OCI-LY3 (cell line): ENCODE measurements around the gene C19orf73.

Source experiments
- EZH2phosphoT487 ChIP-seq: fragments of 200-600 bp; shearing (Covaris generic); IDR thresholded peaks from 2 replicates; pipeline ENCODE4 v1.6.1; 2018; ENCODE audit warnings: antibody characterized with exemption, mixed run types, low read depth
- TF ChIP-seq, protein P1 (sequence below): fragments of 200-600, 300-600 bp; sonication (generic); IDR thresholded peaks from 2 replicates; pipeline ENCODE4 v1.5.1; 2014; ENCODE audit warnings: antibody characterized with exemption, low read length, low read depth

DNA sequence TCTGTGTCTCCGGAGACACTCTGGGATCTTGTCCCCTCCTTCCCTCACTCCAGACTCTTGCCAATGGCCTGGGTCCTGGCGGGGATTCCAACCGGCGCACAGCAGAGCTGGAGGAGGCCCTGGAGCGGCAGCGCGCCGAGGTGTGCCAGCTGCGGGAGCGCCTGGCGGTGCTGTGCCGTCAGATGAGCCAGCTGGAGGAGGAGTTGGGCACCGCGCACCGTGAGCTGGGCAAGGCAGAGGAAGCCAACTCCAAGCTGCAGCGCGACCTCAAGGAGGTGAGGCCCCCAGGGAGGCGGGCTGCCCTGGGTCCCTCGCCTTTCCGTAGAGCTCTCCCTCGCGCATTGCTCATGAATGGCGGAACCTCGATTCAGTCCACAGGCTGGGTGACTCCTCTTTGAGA lies 11.4 kb upstream of the C19orf73 start:
- TF ChIP-seq, protein P1, sequence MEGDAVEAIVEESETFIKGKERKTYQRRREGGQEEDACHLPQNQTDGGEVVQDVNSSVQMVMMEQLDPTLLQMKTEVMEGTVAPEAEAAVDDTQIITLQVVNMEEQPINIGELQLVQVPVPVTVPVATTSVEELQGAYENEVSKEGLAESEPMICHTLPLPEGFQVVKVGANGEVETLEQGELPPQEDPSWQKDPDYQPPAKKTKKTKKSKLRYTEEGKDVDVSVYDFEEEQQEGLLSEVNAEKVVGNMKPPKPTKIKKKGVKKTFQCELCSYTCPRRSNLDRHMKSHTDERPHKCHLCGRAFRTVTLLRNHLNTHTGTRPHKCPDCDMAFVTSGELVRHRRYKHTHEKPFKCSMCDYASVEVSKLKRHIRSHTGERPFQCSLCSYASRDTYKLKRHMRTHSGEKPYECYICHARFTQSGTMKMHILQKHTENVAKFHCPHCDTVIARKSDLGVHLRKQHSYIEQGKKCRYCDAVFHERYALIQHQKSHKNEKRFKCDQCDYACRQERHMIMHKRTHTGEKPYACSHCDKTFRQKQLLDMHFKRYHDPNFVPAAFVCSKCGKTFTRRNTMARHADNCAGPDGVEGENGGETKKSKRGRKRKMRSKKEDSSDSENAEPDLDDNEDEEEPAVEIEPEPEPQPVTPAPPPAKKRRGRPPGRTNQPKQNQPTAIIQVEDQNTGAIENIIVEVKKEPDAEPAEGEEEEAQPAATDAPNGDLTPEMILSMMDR: no peak
- TF ChIP-seq EZH2phosphoT487: no peak
